IPS DF 6.9 (cell line): ENCODE results near the gene B9D1.

ENCODE experiments used
- DNase-seq: peaks from one replicate; pipeline ENCODE4 v3.0.0-alpha.2; 2013; ENCODE audit warnings: low read depth, low spot score
- H3K27ac ChIP-seq: one replicate; pipeline ENCODE4 v1.5.1; 2013; ENCODE audit warnings: low read length, control low read depth
- H3K27me3 ChIP-seq: 2 replicates; pipeline ENCODE4 v1.6.1; 2013; ENCODE audit warnings: mild to moderate bottlenecking, low read length; ENCODE audit not compliant: control insufficient read depth, insufficient read depth
- H3K36me3 ChIP-seq: 2 replicates; pipeline ENCODE4 v1.6.1; 2013; ENCODE audit warnings: low read length; ENCODE audit not compliant: control insufficient read depth, insufficient read depth
- H3K4me1 ChIP-seq: 2 replicates; pipeline ENCODE4 v1.6.1; 2013; ENCODE audit warnings: low read length; ENCODE audit not compliant: control insufficient read depth, insufficient read depth
- H3K4me3 ChIP-seq: 2 replicates; pipeline ENCODE4 v1.5.1; 2013; ENCODE audit warnings: mild to moderate bottlenecking, low read length
- H3K9me3 ChIP-seq: 2 replicates; pipeline ENCODE4 v1.6.1; 2013; ENCODE audit warnings: low read length, inconsistent platforms; ENCODE audit not compliant: control insufficient read depth, insufficient read depth
- WGBS: extraction: QIAGEN DNeasy Blood & Tissue Kit; methylation state at CpG from one replicate; pipeline ENCODE4 v1.1.7; 2013; ENCODE audit warnings: mixed read lengths, missing lambda C conversion rate; ENCODE audit not compliant: insufficient read length, insufficient coverage; 5-methylcytosine and 5-hydroxymethylcytosine counted together

B9D1 gene

GRCh38 chr17:19362277-19363113 lies at the start of gene B9D1:
Gene B9D1 (minus strand): TSS chr17:19362723. CDS start chr17:19362569, 154 bp downstream.
- no CpG with 5 or more reads among the region's 83 CpGs for WGBS
- no peaks in the 10 kb centered on the region for H3K9me3 ChIP-seq
- no peaks in the 10 kb centered on the region for H3K4me1 ChIP-seq
- H3K4me3 ChIP-seq: peak within 1 kb of the TSS; percentile 71; the same call in 1 of the 2 replicates
- no peaks in the 10 kb centered on the region for H3K36me3 ChIP-seq
- H3K27ac ChIP-seq: no peak within 1 kb of the TSS
- H3K27me3 ChIP-seq: no peaks in the 10 kb centered on the region
- DNase-seq: peak; percentile 80

- Histone ChIP-seq H3K27me3 (no peaks in the 10 kb centered on the region), H3K36me3 (no peaks in the 10 kb centered on the region), H3K4me3 (no peak overlapping the region), H3K27ac (no peak overlapping the region), H3K4me1 (peaks cover 1% of the 10 kb centered on the region; the same call in 1 of the 2 replicates), H3K9me3 (no peaks in the 10 kb centered on the region)
- DNase-seq: no peak
- no CpG with 5 or more reads among the region's 9 CpGs for WGBS
Observed at GRCh38 chr17:19411631-19412030, 49.1 kb upstream of the B9D1 start.

- Histone ChIP-seq H3K36me3 (no peaks in the 10 kb centered on the region), H3K27me3 (no peaks in the 10 kb centered on the region), H3K27ac (no peak within 1 kb of the TSS), H3K4me3 (no peak within 1 kb of the TSS), H3K9me3 (no peaks in the 10 kb centered on the region), H3K4me1 (peaks cover 1% of the 10 kb centered on the region; the same call in 1 of the 2 replicates)
- no CpG with 5 or more reads among the region's 23 CpGs for WGBS
- DNase-seq: no peak
Observed at GRCh38 chr17:19410875-19411620, 48.5 kb upstream of the B9D1 start, which contains the start of gene RNF112. Gene RNF112 (plus strand): TSS chr17:19411232. CDS start chr17:19411409, 177 bp downstream.

- no CpG with 5 or more reads among the region's 6 CpGs for WGBS
- no peaks in the 10 kb centered on the region for H3K9me3 ChIP-seq
Observed at GRCh38 chr17:19410091-19410490, 47.6 kb upstream of the B9D1 start.

GRCh38 chr17:19409509-19409908 lies 47.0 kb upstream of the B9D1 start:
- no CpG with 5 or more reads among the region's 3 CpGs for WGBS
- no peak overlapping the region for H3K27ac ChIP-seq
- DNase-seq: no peak
- H3K4me1 ChIP-seq: 0 out of 2 replicates have a peak, but pooled peaks cover 1% of the 10 kb centered on the region
- H3K4me3 ChIP-seq: no peak overlapping the region
- no peaks in the 10 kb centered on the region for H3K36me3 ChIP-seq
- no peaks in the 10 kb centered on the region for H3K9me3 ChIP-seq
- H3K27me3 ChIP-seq: no peaks in the 10 kb centered on the region

More at GRCh38 chr17:19410091-19410490, 47.6 kb upstream of the B9D1 start:
- H3K27ac ChIP-seq: no peak overlapping the region
- no peak overlapping the region for H3K4me3 ChIP-seq
- no peaks in the 10 kb centered on the region for H3K36me3 ChIP-seq
- no peaks in the 10 kb centered on the region for H3K27me3 ChIP-seq
- H3K4me1 ChIP-seq: 0 out of 2 replicates have a peak, but pooled peaks cover 1% of the 10 kb centered on the region
- no peak for DNase-seq

GRCh38 chr17:19409066-19409465 lies 46.5 kb upstream of the B9D1 start:
- no CpG with 5 or more reads among the region's 3 CpGs for WGBS
- Histone ChIP-seq H3K36me3 (no peaks in the 10 kb centered on the region), H3K9me3 (no peaks in the 10 kb centered on the region), H3K4me3 (no peak overlapping the region), H3K4me1 (0 out of 2 replicates have a peak, but pooled peaks cover 1% of the 10 kb centered on the region), H3K27me3 (no peaks in the 10 kb centered on the region), H3K27ac (no peak overlapping the region)
- DNase-seq: no peak

- H3K4me1 ChIP-seq: 0 out of 2 replicates have a peak, but pooled peaks cover 1% of the 10 kb centered on the region
- WGBS: no CpG with 5 or more reads among the region's 2 CpGs
- H3K9me3 ChIP-seq: no peaks in the 10 kb centered on the region
- no peaks in the 10 kb centered on the region for H3K27me3 ChIP-seq
- no peaks in the 10 kb centered on the region for H3K36me3 ChIP-seq
- no peak for DNase-seq
- no peak overlapping the region for H3K4me3 ChIP-seq
- no peak overlapping the region for H3K27ac ChIP-seq
Observed at GRCh38 chr17:19408346-19408710, 45.8 kb upstream of the B9D1 start.

- 0 out of 2 replicates have a peak, but pooled peaks cover 1% of the 10 kb centered on the region for H3K4me1 ChIP-seq
- H3K4me3 ChIP-seq: no peak overlapping the region
- no peaks in the 10 kb centered on the region for H3K27me3 ChIP-seq
- no peak overlapping the region for H3K27ac ChIP-seq
- no peaks in the 10 kb centered on the region for H3K9me3 ChIP-seq
- no peaks in the 10 kb centered on the region for H3K36me3 ChIP-seq
- no CpG with 5 or more reads among the region's 10 CpGs for WGBS
- no peak for DNase-seq
Observed at GRCh38 chr17:19407601-19408345, 45.2 kb upstream of the B9D1 start.

- Histone ChIP-seq H3K27me3 (no peaks in the 10 kb centered on the region), H3K4me1 (no peaks in the 10 kb centered on the region), H3K4me3 (no peak overlapping the region), H3K9me3 (no peaks in the 10 kb centered on the region), H3K36me3 (no peaks in the 10 kb centered on the region), H3K27ac (no peak overlapping the region)
- WGBS: no CpG with 5 or more reads among the region's 5 CpGs
- no peak for DNase-seq
Observed at GRCh38 chr17:19405114-19405513, 42.6 kb upstream of the B9D1 start.

GRCh38 chr17:19404264-19404663 lies 41.7 kb upstream of the B9D1 start:
- H3K27me3 ChIP-seq: no peaks in the 10 kb centered on the region
- H3K4me1 ChIP-seq: no peaks in the 10 kb centered on the region
- no peaks in the 10 kb centered on the region for H3K36me3 ChIP-seq
- no peak for DNase-seq
- H3K9me3 ChIP-seq: no peaks in the 10 kb centered on the region
- H3K27ac ChIP-seq: no peak overlapping the region
- no CpG with 5 or more reads among the region's 1 CpG for WGBS
- H3K4me3 ChIP-seq: no peak overlapping the region
